ENCODE measurements around the gene SIMC1. TPM values are rescaled to one million over a fixed set of nuclear protein-coding genes. Genes with fewer than 3 reads are reported as not detected.

The SIMC1 gene
- total RNA-seq, 1 donor from 2014 or later = 4.7 TPM

GRCh38 chr5:176339304-176339703, 101.1 kb downstream of the SIMC1 start:
- intact Hi-C loops (cut with micrococcal nuclease) = no loop called here
- no peaks in the 10 kb centered on the region for H3K27me3 ChIP-seq (ENCODE audit: low read depth)
- no peak overlapping the region for H3K27ac ChIP-seq (replicated peaks)

DNA sequence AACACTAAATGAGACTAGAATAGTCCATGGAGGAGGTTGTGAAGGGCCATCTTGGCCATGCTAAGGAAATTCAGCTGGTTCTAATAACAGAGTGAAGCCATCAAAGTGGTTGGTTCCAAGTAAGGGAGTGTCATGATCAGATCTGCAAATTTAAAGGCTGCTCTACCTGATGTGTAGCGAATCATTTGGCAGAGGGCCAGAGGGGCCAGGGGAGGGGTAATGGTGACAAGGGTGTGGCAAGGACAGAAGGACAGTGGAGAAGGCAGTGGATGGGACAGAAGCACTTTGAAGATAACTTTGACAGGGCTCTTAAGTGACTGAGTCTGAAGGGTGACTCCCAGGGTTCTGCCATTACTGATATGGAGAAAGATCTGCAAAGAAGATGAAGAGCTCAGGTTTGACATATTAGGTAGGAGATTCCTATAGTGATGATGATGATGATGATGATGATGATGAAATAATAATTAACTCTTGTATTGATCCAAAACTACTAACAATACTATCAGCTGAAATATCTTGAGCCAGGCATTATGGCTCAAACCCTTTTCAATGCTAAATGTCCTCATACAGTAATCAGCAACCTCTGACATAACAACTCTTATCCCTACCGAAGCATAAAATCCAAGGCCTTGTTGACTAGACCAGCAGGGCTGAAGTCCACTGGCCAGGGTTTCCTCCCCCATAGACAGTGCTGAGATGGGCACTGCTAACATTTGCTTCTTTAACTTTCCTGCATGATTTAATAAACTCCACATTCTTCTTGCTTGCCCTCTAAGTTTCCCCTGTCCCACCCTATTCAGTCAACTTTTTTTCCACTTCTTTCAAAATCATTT, 103.3 kb downstream of the SIMC1 start:
- H3K4me3 ChIP-seq = no peak overlapping the region
- peaks cover 39% of the 10 kb centered on the region for H3K36me3 ChIP-seq
- intact Hi-C loops (cut with micrococcal nuclease) = no loop called here
- H3K9me3 ChIP-seq (replicated peaks) = no peaks in the 10 kb centered on the region
- H3K27ac ChIP-seq (replicated peaks) = no peak overlapping the region
- TF ChIP-seq, protein P1, sequence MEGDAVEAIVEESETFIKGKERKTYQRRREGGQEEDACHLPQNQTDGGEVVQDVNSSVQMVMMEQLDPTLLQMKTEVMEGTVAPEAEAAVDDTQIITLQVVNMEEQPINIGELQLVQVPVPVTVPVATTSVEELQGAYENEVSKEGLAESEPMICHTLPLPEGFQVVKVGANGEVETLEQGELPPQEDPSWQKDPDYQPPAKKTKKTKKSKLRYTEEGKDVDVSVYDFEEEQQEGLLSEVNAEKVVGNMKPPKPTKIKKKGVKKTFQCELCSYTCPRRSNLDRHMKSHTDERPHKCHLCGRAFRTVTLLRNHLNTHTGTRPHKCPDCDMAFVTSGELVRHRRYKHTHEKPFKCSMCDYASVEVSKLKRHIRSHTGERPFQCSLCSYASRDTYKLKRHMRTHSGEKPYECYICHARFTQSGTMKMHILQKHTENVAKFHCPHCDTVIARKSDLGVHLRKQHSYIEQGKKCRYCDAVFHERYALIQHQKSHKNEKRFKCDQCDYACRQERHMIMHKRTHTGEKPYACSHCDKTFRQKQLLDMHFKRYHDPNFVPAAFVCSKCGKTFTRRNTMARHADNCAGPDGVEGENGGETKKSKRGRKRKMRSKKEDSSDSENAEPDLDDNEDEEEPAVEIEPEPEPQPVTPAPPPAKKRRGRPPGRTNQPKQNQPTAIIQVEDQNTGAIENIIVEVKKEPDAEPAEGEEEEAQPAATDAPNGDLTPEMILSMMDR (IDR thresholded peaks at IDR 0.05; ENCODE audit: borderline replicate concordance) = no peak
- H3K27me3 ChIP-seq (ENCODE audit: low read depth) = no peaks in the 10 kb centered on the region
- H3K4me1 ChIP-seq = no peaks in the 10 kb centered on the region
- no peak for DNase-seq

More at GRCh38 chr5:176339304-176339703, 101.1 kb downstream of the SIMC1 start:
- H3K4me1 ChIP-seq = no peaks in the 10 kb centered on the region
- TF ChIP-seq, protein P1 (IDR thresholded peaks at IDR 0.05; ENCODE audit: borderline replicate concordance) = no peak
- H3K4me3 ChIP-seq = no peak overlapping the region
- peaks cover 3% of the 10 kb centered on the region for H3K9me3 ChIP-seq (replicated peaks)
- H3K36me3 ChIP-seq = peaks cover 22% of the 10 kb centered on the region
- DNase-seq = no peak

- H3K9me3 ChIP-seq (replicated peaks) = no peaks in the 10 kb centered on the region
- H3K27ac ChIP-seq (replicated peaks) = no peak overlapping the region
- H3K27me3 ChIP-seq (ENCODE audit: low read depth) = no peaks in the 10 kb centered on the region
- no peak for DNase-seq
- TF ChIP-seq, protein P1 (IDR thresholded peaks at IDR 0.05; ENCODE audit: borderline replicate concordance) = no peak
- H3K4me1 ChIP-seq = no peaks in the 10 kb centered on the region
- intact Hi-C loops (cut with micrococcal nuclease) = no loop called here
- H3K4me3 ChIP-seq = no peak overlapping the region
- H3K36me3 ChIP-seq = peaks cover 39% of the 10 kb centered on the region
These were observed 103.9 kb downstream of the SIMC1 start for GRCh38 chr5:176342158-176342483.

DNA sequence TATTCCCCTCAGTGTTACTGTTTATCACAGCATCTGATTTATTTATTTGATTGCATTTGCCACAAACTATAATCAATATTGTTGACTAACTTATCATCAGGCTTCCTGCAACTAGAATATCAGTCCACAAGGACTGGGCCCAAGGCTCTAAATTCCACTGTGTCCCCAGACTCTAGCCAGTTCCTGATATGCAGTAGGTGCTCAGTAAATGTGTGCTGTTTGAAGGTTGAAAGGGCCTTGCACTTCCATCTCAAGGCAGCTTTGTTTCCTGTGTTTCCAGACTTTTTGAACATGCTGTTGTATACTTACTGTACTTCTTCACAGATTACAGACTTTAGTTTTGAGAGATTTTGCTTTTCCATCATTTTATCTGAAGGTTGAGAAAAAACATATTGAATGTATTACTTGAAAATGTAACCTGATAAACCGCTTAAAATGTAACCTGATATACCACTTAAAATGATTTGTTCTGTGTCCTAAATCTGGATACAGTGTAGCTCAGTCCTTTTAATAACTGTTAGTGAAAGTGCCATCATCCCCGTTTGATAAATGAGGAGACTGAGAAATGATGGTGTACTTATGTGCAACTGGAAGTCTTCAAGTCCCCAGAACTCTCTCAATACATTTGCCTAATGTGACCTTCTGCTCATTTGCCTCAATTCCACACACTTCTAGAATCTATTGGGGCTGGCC, 104.7 kb downstream of the SIMC1 start:
- Histone ChIP-seq H3K4me3 (no peak overlapping the region), H3K36me3 (peaks cover 39% of the 10 kb centered on the region), H3K27ac (replicated peaks) (no peak overlapping the region), H3K27me3 (ENCODE audit: low read depth) (no peaks in the 10 kb centered on the region), H3K9me3 (replicated peaks) (no peaks in the 10 kb centered on the region), H3K4me1 (no peaks in the 10 kb centered on the region)
- TF ChIP-seq, protein P1 (IDR thresholded peaks at IDR 0.05; ENCODE audit: borderline replicate concordance) = no peak
- DNase-seq = no peak
- intact Hi-C loops (cut with micrococcal nuclease) = no loop called here

GRCh38 chr5:176350416-176350815, 112.2 kb downstream of the SIMC1 start:
- Histone ChIP-seq H3K36me3 (peaks cover 100% of the 10 kb centered on the region), H3K4me1 (peaks cover 3% of the 10 kb centered on the region), H3K9me3 (replicated peaks) (no peaks in the 10 kb centered on the region), H3K27me3 (ENCODE audit: low read depth) (no peaks in the 10 kb centered on the region), H3K4me3 (no peak overlapping the region), H3K27ac (replicated peaks) (no peak overlapping the region)
- intact Hi-C loops (cut with micrococcal nuclease) = no loop called here
- TF ChIP-seq, protein P1 (IDR thresholded peaks at IDR 0.05; ENCODE audit: borderline replicate concordance) = no peak
- DNase-seq = no peak

Data from left ventricle myocardium inferior (tissue), 1 donor.